ENCODE measurements around the gene SLCO4A1.

DNA sequence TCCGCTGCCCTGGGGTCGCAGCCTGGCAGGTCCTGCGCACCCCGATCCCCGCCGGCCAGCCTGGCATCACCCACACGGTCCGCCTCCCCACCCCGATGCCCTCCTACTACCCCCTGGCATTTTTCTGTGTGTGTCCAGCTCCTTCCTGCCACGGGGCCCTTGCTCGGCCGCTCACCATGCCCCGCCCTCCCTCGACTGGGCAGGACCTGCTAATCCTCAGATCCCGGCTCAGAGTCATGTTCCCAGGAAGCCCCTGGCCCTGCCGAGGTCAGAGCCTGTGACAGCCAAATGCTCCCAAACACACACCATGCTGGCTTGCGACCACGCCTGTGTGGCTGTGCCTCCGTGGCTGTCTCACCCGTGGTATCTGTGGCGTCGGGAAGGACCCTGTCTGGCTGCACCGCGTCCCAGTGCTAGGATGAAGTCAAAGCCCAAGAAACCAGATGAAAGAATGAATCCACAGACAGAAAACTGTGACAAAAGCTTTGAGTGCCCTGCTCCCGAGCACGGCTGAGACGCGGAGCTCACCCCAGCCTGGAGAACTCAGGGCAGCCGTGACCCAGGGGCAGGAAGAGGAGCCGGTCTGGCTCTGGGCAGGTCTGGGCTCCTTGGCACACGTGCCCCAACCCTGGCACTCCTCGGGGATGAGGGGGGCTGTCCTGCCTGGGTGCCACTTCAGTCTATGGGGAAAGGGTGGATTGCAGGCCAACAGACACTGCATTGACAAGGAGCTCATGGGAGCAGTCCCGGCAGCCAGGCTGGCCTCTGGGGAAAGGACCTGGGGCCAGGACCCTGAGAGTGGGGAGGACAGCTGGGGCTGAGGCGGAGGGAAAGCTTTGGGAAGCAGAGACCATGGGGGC is 20.8 kb upstream of the SLCO4A1 start:
- TF ChIP-seq, protein P1, sequence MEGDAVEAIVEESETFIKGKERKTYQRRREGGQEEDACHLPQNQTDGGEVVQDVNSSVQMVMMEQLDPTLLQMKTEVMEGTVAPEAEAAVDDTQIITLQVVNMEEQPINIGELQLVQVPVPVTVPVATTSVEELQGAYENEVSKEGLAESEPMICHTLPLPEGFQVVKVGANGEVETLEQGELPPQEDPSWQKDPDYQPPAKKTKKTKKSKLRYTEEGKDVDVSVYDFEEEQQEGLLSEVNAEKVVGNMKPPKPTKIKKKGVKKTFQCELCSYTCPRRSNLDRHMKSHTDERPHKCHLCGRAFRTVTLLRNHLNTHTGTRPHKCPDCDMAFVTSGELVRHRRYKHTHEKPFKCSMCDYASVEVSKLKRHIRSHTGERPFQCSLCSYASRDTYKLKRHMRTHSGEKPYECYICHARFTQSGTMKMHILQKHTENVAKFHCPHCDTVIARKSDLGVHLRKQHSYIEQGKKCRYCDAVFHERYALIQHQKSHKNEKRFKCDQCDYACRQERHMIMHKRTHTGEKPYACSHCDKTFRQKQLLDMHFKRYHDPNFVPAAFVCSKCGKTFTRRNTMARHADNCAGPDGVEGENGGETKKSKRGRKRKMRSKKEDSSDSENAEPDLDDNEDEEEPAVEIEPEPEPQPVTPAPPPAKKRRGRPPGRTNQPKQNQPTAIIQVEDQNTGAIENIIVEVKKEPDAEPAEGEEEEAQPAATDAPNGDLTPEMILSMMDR (IDR thresholded peaks at IDR 0.05) = no peak
- TF ChIP-seq EP300 (IDR thresholded peaks at IDR 0.05) (no peak), POLR2A (IDR thresholded peaks at IDR 0.05) (no peak)

All from ovary (tissue), 3 donors.